GM12872 (cell line): ENCODE data around the gene DMKN.

ENCODE experiments used
- CTCF ChIP-seq: IDR thresholded peaks from 3 replicates; pipeline ENCODE4 v1.5.1; 2011; ENCODE audit warnings: low read depth, mild to moderate bottlenecking, low read length, moderate library complexity; ENCODE audit not compliant: insufficient read depth

DMKN gene

GRCh38 chr19:35460608-35461007, 52.8 kb downstream of the DMKN start:
- TF ChIP-seq CTCF: no peak

GRCh38 chr19:35459414-35460082, 53.9 kb downstream of the DMKN start:
- TF ChIP-seq CTCF: no peak

GRCh38 chr19:35458731-35459391, 54.6 kb downstream of the DMKN start:
- TF ChIP-seq CTCF: no peak

- TF ChIP-seq CTCF: no peak
Measured at GRCh38 chr19:35458192-35458591, 55.3 kb downstream of the DMKN start.

- no peak for TF ChIP-seq CTCF
Measured at GRCh38 chr19:35457173-35457572, 56.3 kb downstream of the DMKN start.

GRCh38 chr19:35455616-35456201, 57.7 kb downstream of the DMKN start:
- TF ChIP-seq CTCF: no peak

GRCh38 chr19:35454663-35455062, 58.8 kb downstream of the DMKN start:
- no peak for TF ChIP-seq CTCF
